OCI-LY3 (cell line): ENCODE results near the gene JAM3.

ENCODE experiments used
- H2AFZ ChIP-seq: fragments of 200-600, 300-600 bp; shearing (Covaris generic); 2 replicates; pipeline ENCODE4 v1.6.0; 2014; ENCODE audit warnings: antibody characterized with exemption, low read depth, low read length
- H3K27ac ChIP-seq: fragments of 200-600, 300-600 bp; sonication (generic); 2 replicates; pipeline ENCODE4 v1.5.1; 2014; ENCODE audit warnings: mild to moderate bottlenecking, low read length, moderate library complexity, mixed read lengths
- H3K27me3 ChIP-seq: fragments of 200-600, 300-600 bp; sonication (generic); 2 replicates; pipeline ENCODE4 v1.6.1; 2014; ENCODE audit warnings: low read depth, low read length, mixed read lengths
- H3K36me3 ChIP-seq: fragments of 200-600, 300-600 bp; sonication (generic); replicated peaks from 2 replicates; pipeline ENCODE3; 2014; ENCODE audit warnings: low read depth, low read length, mixed read lengths
- H3K4me1 ChIP-seq: fragments of 300-600, 200-600 bp; sonication (generic); 2 replicates; pipeline ENCODE4 v1.6.1; 2014; ENCODE audit warnings: low read length, mixed read lengths
- H3K4me2 ChIP-seq: fragments of 200-600, 300-600 bp; sonication (generic); 2 replicates; pipeline ENCODE4 v1.6.1; 2014; ENCODE audit warnings: low read length, mixed read lengths
- H3K4me3 ChIP-seq: fragments of 300-600, 200-600 bp; sonication (generic); 2 replicates; pipeline ENCODE4 v1.5.1; 2014; ENCODE audit warnings: antibody characterized with exemption, mild to moderate bottlenecking, low read length, moderate library complexity
- H3K79me2 ChIP-seq: fragments of 300-600, 200-600 bp; shearing (Covaris generic); 2 replicates; pipeline ENCODE4 v1.6.1; 2014; ENCODE audit warnings: mild to moderate bottlenecking, low read length, mixed read lengths
- H3K9ac ChIP-seq: fragments of 300-600, 200-600 bp; shearing (Covaris generic); 2 replicates; pipeline ENCODE4 v1.6.0; 2014; ENCODE audit warnings: mild to moderate bottlenecking, low read length, moderate library complexity
- H3K9me3 ChIP-seq: fragments of 200-600, 300-600 bp; shearing (Covaris generic); 2 replicates; pipeline ENCODE4 v1.6.1; 2014; ENCODE audit warnings: low read length, mixed read lengths; ENCODE audit not compliant: insufficient read depth
- H4K20me1 ChIP-seq: fragments of 200-600, 300-600 bp; sonication (generic); 2 replicates; pipeline ENCODE4 v1.6.1; 2016; ENCODE audit warnings: low read length, mixed read lengths; ENCODE audit not compliant: insufficient read depth
- EZH2phosphoT487 ChIP-seq: fragments of 200-600 bp; shearing (Covaris generic); IDR thresholded peaks from 2 replicates; pipeline ENCODE4 v1.6.1; 2018; ENCODE audit warnings: antibody characterized with exemption, mixed run types, low read depth
- TF ChIP-seq, protein P1 (sequence below): fragments of 200-600, 300-600 bp; sonication (generic); IDR thresholded peaks from 2 replicates; pipeline ENCODE4 v1.5.1; 2014; ENCODE audit warnings: antibody characterized with exemption, low read length, low read depth

JAM3 gene

DNA sequence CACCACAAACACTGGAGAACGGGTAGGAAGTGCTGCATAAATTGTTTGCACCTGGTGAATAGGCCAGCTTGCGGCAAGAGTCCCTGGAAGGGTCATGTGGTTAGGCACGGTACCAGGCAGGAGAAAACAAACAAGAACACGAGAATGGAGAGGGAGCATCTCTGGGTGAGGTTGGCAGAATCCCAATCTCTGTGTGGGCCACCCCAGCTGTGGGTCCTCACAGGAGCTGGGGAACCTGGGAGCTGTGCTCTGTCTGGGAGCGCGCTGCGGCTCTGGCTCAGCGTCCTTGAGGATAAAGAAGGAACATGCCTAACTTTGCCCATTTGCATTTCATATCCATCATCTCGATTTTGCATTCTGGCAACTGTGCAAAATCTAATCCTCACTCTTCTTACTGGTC lies 46.1 kb upstream of the JAM3 start:
- Histone ChIP-seq H3K36me3 (no peaks in the 10 kb centered on the region), H3K9ac (no peak overlapping the region), H2AFZ (no peak overlapping the region), H4K20me1 (no peaks in the 10 kb centered on the region), H3K4me1 (peaks cover 11% of the 10 kb centered on the region), H3K79me2 (no peaks in the 10 kb centered on the region), H3K9me3 (no peaks in the 10 kb centered on the region), H3K4me2 (no peak overlapping the region), H3K4me3 (no peak overlapping the region), H3K27ac (no peak overlapping the region), H3K27me3 (peaks cover 14% of the 10 kb centered on the region)
- TF ChIP-seq EZH2phosphoT487, result no peak
- TF ChIP-seq, protein P1, sequence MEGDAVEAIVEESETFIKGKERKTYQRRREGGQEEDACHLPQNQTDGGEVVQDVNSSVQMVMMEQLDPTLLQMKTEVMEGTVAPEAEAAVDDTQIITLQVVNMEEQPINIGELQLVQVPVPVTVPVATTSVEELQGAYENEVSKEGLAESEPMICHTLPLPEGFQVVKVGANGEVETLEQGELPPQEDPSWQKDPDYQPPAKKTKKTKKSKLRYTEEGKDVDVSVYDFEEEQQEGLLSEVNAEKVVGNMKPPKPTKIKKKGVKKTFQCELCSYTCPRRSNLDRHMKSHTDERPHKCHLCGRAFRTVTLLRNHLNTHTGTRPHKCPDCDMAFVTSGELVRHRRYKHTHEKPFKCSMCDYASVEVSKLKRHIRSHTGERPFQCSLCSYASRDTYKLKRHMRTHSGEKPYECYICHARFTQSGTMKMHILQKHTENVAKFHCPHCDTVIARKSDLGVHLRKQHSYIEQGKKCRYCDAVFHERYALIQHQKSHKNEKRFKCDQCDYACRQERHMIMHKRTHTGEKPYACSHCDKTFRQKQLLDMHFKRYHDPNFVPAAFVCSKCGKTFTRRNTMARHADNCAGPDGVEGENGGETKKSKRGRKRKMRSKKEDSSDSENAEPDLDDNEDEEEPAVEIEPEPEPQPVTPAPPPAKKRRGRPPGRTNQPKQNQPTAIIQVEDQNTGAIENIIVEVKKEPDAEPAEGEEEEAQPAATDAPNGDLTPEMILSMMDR, result no peak

DNA sequence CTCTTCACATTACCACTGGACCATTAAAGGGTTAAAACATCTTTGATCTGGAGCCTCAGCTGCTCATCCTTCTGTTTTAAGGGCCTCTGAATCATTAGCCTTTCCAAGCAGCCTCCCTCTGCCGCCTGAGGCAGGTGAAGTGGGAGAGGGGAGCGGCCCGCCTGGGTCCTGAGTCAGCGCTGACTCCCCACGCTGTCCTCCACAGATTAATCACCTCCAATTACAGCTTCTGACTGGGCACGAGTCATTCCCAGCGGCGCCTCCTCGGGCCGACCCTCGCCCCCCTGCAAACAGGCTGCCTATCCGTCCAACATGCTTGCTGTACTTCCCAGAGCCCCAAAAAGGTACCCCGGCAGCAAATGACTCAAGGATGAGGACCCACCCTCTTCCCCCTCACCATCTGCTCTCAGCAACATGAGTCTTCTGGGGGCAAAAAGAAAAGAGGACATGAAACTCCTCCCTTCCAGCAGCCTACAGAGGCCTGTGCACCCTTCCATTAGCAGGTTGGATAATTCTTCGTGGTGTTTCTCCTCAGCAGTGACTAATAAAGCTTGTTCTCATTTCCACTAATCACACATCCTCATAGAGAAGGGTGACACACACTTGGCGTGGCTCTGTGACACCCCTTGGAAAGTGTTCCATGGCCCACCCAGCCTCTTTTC lies 44.3 kb upstream of the JAM3 start:
- H3K4me2 ChIP-seq, result no peak overlapping the region
- TF ChIP-seq, protein P1, result no peak
- no peak for TF ChIP-seq EZH2phosphoT487

DNA sequence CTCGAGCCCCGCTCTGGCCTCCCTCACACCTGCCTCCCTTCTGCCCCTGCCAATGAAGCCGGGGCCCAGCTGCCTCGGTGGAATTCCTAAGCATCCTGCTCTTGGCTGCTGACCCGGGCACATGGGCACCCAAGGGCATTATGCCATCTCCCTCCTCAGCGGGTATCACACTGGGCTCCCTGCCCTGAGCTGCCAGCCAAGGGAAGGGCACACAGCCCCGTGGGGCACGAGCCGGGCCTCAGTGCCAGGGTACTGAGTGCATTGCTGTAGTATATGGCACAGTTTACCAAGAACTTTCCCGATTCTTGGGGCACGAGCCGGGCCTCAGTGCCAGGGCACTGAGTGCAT lies 43.8 kb upstream of the JAM3 start:
- Histone ChIP-seq H3K4me3 (no peak overlapping the region), H3K36me3 (no peaks in the 10 kb centered on the region), H3K4me1 (peaks cover 8% of the 10 kb centered on the region), H2AFZ (no peak overlapping the region), H3K4me2 (no peak overlapping the region), H3K27ac (no peak overlapping the region), H3K9me3 (no peaks in the 10 kb centered on the region), H4K20me1 (no peaks in the 10 kb centered on the region), H3K9ac (no peak overlapping the region), H3K27me3 (peaks cover 22% of the 10 kb centered on the region), H3K79me2 (no peaks in the 10 kb centered on the region)
- TF ChIP-seq, protein P1, result no peak
- TF ChIP-seq EZH2phosphoT487, result no peak

More for the DNA sequence above, 44.3 kb upstream of the JAM3 start:
- Histone ChIP-seq H3K79me2 (no peaks in the 10 kb centered on the region), H3K4me3 (no peak overlapping the region), H3K27me3 (peaks cover 18% of the 10 kb centered on the region), H3K4me1 (peaks cover 11% of the 10 kb centered on the region), H3K36me3 (no peaks in the 10 kb centered on the region), H2AFZ (no peak overlapping the region), H3K27ac (no peak overlapping the region), H3K9ac (no peak overlapping the region), H3K9me3 (no peaks in the 10 kb centered on the region), H4K20me1 (no peaks in the 10 kb centered on the region)

DNA sequence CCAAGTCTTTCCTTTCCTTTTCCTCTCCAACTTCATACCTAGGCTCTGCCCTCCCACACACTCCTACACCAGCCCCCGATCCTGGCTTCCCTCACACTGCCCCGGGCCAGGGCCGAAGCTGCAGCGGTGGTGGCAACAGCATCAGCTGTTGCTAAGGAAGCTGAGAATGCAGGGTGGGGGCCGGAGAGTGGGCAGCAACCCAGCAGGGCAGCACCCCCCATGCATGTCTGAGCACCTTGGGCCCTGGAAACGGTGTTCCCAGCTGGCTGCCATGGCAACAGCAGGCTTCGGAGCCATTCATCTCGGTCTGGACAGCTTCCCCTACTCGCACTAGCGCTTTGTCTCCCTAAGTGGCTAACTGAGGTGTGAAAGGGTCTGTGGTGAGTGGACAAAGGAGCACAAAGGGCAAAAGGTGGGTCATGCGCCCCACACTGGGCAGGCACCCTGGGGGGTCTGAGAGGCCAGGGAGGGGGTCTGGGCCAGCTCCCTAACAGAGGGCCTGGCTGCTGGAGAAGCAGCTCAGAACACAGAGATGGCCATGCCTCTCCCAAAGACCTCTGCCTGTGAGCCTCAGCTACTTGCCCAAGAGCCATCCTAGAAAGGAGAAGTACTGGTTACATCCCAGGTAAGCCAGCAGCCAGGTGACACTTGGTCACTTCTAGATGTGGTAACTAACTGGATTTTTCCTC lies 42.1 kb upstream of the JAM3 start:
- H3K9me3 ChIP-seq, result no peaks in the 10 kb centered on the region
- peaks cover 8% of the 10 kb centered on the region for H3K4me1 ChIP-seq
- no peaks in the 10 kb centered on the region for H3K36me3 ChIP-seq
- H2AFZ ChIP-seq, result no peak overlapping the region
- H3K9ac ChIP-seq, result no peak overlapping the region
- no peak overlapping the region for H3K27ac ChIP-seq
- no peaks in the 10 kb centered on the region for H3K79me2 ChIP-seq
- peaks cover 22% of the 10 kb centered on the region for H3K27me3 ChIP-seq
- no peak overlapping the region for H3K4me3 ChIP-seq
- no peak overlapping the region for H3K4me2 ChIP-seq
- H4K20me1 ChIP-seq, result no peaks in the 10 kb centered on the region
- no peak for TF ChIP-seq EZH2phosphoT487
- TF ChIP-seq, protein P1, result no peak
